Smooth muscle cell (in vitro differentiated cells): ENCODE results near the gene ARFGEF2. TPM values are rescaled to one million over a fixed set of nuclear protein-coding genes. Genes with fewer than 3 reads are reported as not detected.

Experiments used
- DNase-seq: peaks from one replicate; lab custom pipeline; 2025; ENCODE audit not compliant: unreplicated experiment; lab: John Stamatoyannopoulos, UW
- H2AFZ ChIP-seq: fragments of 200-600 bp; sonication (generic); 2 replicates; pipeline ENCODE4 v1.6.0; 2016; ENCODE audit warnings: antibody characterized with exemption, low read depth, mild to moderate bottlenecking
- H3F3A ChIP-seq: fragments of 200-600 bp; sonication (generic); 2 replicates; pipeline ENCODE4 v1.6.0; 2017; ENCODE audit warnings: antibody characterized with exemption, low read depth
- H3K27ac ChIP-seq: fragments of 200-600 bp; sonication (generic); 2 replicates; pipeline ENCODE4 v1.5.1; 2016; ENCODE audit warnings: low read depth, mild to moderate bottlenecking
- H3K27me3 ChIP-seq: fragments of 200-600 bp; sonication (generic); 2 replicates; pipeline ENCODE4 v1.6.1; 2016; ENCODE audit warnings: low read depth, mild to moderate bottlenecking
- H3K36me3 ChIP-seq: fragments of 200-600 bp; sonication (generic); 2 replicates; pipeline ENCODE4 v1.5.1; 2016; ENCODE audit warnings: low read depth
- H3K4me1 ChIP-seq: fragments of 200-600 bp; sonication (generic); 2 replicates; pipeline ENCODE4 v1.5.1; 2016; ENCODE audit warnings: low read depth
- H3K4me2 ChIP-seq: fragments of 200-600 bp; sonication (generic); 2 replicates; pipeline ENCODE4 v1.6.0; 2016; ENCODE audit warnings: mild to moderate bottlenecking
- H3K4me3 ChIP-seq: fragments of 200-600 bp; sonication (generic); 2 replicates; pipeline ENCODE4 v1.5.1; 2016; ENCODE audit warnings: mild to moderate bottlenecking
- H3K79me2 ChIP-seq: fragments of 200-600 bp; sonication (generic); 2 replicates; pipeline ENCODE4 v1.6.0; 2016; ENCODE audit warnings: low read depth, mild to moderate bottlenecking
- H3K9ac ChIP-seq: fragments of 200-600 bp; sonication (generic); 2 replicates; pipeline ENCODE4 v1.6.0; 2016; ENCODE audit warnings: low read depth
- H3K9me3 ChIP-seq: fragments of 200-600 bp; sonication (generic); replicated peaks from 2 replicates; pipeline ENCODE4 v1.5.1; 2016; ENCODE audit warnings: low read depth
- H4K20me1 ChIP-seq: fragments of 200-600 bp; sonication (generic); 2 replicates; pipeline ENCODE4 v1.6.0; 2016; ENCODE audit warnings: low read depth
- WGBS: methylation state at CpG from one replicate; pipeline ENCODE4 v1.1.7; 2016; ENCODE audit warnings: low lambda C conversion rate; 5-methylcytosine and 5-hydroxymethylcytosine counted together
- polyA plus RNA-seq: library from polyadenylated mRNA; unstranded; fragments of >200 nt; fragmentation: Nextera tagmentation; extraction: Ambion mirVana; gene quantifications from 2 replicates; pipeline ENCODE4 v1.2.1, GENCODE V29; 2016
- total RNA-seq: library from RNA; depleted of rRNA; stranded (reverse); fragments of >200 nt; gene quantifications from 2 replicates; pipeline ENCODE4 v1.2.3, GENCODE V29; 2014
- TF ChIP-seq, protein P1 (sequence below): fragments of 200-600 bp; sonication (generic); IDR thresholded peaks from 2 replicates; pipeline ENCODE4 v1.5.1; 2017; ENCODE audit warnings: borderline replicate concordance, mild to moderate bottlenecking, antibody characterized with exemption; ENCODE audit not compliant: insufficient read depth, poor library complexity, severe bottlenecking

ARFGEF2 gene
- total and polyA plus RNA-seq, 2 experiments from 2014 or later = 6.5 to 29.6 TPM

DNA sequence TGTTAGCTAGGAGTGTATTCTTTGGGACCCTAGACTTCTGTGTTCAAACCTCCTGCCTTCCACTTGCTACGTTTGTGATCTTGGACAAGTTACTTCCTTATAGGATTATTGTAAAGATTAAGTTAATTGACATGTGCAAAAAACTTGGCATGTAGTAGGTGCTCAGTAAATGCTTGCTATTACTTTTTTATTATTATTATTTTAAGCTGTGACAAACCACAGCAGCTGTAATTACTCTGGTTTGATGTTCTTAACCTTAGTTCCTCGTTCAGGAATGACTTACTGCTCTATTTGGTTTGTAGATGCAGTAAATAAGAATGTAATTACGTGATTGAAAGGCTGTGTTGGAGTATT lies 3.2 kb downstream of the ARFGEF2 start:
- H3K9me3 ChIP-seq = no peaks in the 10 kb centered on the region
- peaks cover 13% of the 10 kb centered on the region for H3F3A ChIP-seq
- H3K4me1 ChIP-seq = peaks cover 16% of the 10 kb centered on the region
- no peak overlapping the region for H3K4me3 ChIP-seq
- no peak overlapping the region for H3K4me2 ChIP-seq
- no peak overlapping the region for H3K9ac ChIP-seq
- no peaks in the 10 kb centered on the region for H3K36me3 ChIP-seq
- H3K27me3 ChIP-seq = no peaks in the 10 kb centered on the region
- peaks cover 75% of the 10 kb centered on the region for H3K79me2 ChIP-seq
- H4K20me1 ChIP-seq = peaks cover 57% of the 10 kb centered on the region
- H2AFZ ChIP-seq = no peak overlapping the region
- no peak for DNase-seq
- WGBS = 74% methylated on average over 3 of the region's 3 CpGs
- TF ChIP-seq, protein P1, sequence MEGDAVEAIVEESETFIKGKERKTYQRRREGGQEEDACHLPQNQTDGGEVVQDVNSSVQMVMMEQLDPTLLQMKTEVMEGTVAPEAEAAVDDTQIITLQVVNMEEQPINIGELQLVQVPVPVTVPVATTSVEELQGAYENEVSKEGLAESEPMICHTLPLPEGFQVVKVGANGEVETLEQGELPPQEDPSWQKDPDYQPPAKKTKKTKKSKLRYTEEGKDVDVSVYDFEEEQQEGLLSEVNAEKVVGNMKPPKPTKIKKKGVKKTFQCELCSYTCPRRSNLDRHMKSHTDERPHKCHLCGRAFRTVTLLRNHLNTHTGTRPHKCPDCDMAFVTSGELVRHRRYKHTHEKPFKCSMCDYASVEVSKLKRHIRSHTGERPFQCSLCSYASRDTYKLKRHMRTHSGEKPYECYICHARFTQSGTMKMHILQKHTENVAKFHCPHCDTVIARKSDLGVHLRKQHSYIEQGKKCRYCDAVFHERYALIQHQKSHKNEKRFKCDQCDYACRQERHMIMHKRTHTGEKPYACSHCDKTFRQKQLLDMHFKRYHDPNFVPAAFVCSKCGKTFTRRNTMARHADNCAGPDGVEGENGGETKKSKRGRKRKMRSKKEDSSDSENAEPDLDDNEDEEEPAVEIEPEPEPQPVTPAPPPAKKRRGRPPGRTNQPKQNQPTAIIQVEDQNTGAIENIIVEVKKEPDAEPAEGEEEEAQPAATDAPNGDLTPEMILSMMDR = no peak
- no peak overlapping the region for H3K27ac ChIP-seq

DNA sequence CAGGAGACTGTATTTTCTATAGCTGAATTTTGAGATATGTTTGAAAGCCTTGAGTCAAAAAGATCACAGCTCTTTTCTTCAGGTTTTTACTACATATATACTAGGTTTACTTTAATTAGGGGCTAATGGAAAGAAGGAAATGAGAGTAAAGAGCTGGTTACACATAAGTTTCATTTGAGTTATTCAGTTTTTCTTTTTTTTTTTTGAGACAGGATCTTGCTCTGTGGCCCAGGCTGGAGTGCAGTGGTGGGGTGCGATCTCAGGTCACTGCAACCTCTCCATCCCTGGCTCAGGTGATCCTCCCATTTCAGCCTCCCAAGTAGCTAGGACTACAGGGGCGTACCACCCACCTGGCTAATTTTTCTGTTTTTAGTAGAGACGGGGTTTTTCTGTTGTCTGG lies 4.8 kb downstream of the ARFGEF2 start:
- TF ChIP-seq, protein P1 = no peak
- Histone ChIP-seq H3K27me3 (no peaks in the 10 kb centered on the region), H3K4me3 (no peak overlapping the region), H3K4me1 (peaks cover 16% of the 10 kb centered on the region), H3K9me3 (no peaks in the 10 kb centered on the region), H2AFZ (no peak overlapping the region), H3K27ac (no peak overlapping the region), H3K9ac (no peak overlapping the region), H4K20me1 (peaks cover 72% of the 10 kb centered on the region), H3K79me2 (peaks cover 90% of the 10 kb centered on the region), H3K36me3 (no peaks in the 10 kb centered on the region), H3F3A (peaks cover 13% of the 10 kb centered on the region), H3K4me2 (no peak overlapping the region)
- DNase-seq = no peak
- 95% methylated on average over 3 of the region's 3 CpGs for WGBS

DNA sequence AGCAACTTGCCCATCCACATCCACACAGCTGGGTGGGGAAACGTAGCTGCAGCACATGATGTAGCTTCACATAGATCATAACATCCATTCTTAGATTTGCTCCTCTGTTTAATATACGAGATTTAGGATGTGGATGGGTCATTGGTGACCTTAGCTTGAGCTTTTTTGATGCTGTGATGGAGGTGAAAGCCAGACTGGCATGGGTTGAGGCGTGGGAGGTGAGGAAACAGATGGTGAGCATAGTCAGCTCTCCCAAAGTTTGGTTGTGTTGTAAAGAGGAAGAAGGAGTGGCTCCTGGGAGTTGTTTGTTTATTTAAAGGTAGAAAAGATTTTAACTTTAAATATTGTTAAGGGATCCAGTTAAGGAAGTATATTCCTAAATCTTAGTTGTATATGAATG lies 5.3 kb downstream of the ARFGEF2 start:
- WGBS = 98% methylated on average over 3 of the region's 3 CpGs
- Histone ChIP-seq H4K20me1 (peaks cover 78% of the 10 kb centered on the region), H3K4me2 (no peak overlapping the region)

More for the DNA sequence above, 5.3 kb downstream of the ARFGEF2 start:
- Histone ChIP-seq H3K4me1 (peaks cover 16% of the 10 kb centered on the region), H3K79me2 (peaks cover 94% of the 10 kb centered on the region), H3K9ac (no peak overlapping the region), H2AFZ (no peak overlapping the region), H3K27ac (no peak overlapping the region), H3K27me3 (no peaks in the 10 kb centered on the region), H3K36me3 (no peaks in the 10 kb centered on the region), H3K9me3 (no peaks in the 10 kb centered on the region), H3F3A (peaks cover 13% of the 10 kb centered on the region), H3K4me3 (no peak overlapping the region)
- TF ChIP-seq, protein P1 = no peak
- no peak for DNase-seq
